GM18517 (cell line): ENCODE measurements around the gene EFL1.
"Not testable (repeated sequence)": the region's sequence is repeated elsewhere in the genome, so short reads cannot be mapped to it uniquely, and the experiment has no call there.

Experiments
- ATAC-seq: cut with Tn5 transposase; IDR thresholded peaks from one replicate; pipeline ENCODE4 v1.9.1; 2021; ENCODE audit warnings: mild to moderate bottlenecking, moderate library complexity; ENCODE audit not compliant: unreplicated experiment

EFL1 gene

DNA sequence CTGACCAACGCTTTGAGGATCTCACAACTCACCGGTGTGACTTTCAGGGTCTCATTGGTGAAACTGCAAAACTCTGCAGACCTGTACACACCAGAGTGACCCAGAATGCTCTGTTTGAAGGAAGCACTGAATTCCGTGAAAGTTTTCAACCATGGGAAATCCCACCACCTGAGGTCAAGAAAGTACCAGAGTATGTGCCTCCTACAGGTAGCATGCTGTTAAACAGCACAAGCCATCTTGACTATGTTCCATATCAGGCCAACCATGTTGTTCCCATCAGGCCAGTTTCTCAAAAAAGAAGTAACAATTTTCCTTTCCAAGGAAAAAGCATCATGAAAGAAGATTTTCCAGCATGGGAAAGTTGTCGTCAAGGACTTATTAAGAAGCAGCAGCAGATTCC, 19.9 kb upstream of the EFL1 start:
- not testable (repeated sequence) for ATAC-seq

DNA sequence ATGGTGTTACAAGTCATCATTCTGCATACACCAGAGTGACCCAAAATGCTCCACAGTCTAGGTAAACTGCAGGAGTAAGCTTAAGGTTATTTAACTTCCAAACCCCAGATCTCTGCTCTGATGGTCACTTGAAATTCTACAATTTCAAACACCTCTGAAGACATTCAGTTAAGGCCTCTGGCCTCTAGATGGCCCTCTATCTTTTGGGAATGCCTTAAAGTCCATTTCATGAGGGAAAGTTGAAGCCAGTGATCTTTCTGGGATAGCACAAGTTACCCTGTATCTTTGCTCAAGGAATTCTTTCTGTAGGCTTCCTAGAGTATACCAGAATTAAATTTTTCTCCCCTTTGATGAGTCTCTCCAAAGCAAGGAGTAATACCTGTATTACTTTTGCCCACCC, 18.7 kb upstream of the EFL1 start:
- ATAC-seq = not testable (repeated sequence)

DNA sequence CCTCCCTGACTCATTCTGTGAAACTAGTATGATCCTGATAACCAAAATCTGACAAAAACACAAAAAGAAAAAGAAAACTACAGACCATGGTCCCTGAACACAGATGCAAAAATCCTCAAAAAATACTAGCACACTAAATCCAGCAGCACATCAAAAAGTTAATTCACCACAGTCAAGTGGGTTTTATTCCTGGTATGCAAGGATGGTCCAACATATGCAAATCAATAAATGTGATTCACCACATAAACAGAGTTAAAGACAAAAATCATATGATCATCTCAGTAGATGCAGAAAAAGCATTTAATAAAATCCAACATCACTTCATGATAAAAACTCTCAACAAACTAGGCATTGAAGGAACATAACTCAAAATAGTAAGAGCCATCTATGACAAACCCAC, 12.9 kb upstream of the EFL1 start:
- no peak for ATAC-seq

GRCh38 chr15:82272154-82272553, 9.6 kb upstream of the EFL1 start:
- ATAC-seq = no peak

- not testable (repeated sequence) for ATAC-seq
These were observed 5.9 kb upstream of the EFL1 start for GRCh38 chr15:82268454-82268853.

GRCh38 chr15:82267137-82267536, 4.6 kb upstream of the EFL1 start:
- ATAC-seq = not testable (repeated sequence)

DNA sequence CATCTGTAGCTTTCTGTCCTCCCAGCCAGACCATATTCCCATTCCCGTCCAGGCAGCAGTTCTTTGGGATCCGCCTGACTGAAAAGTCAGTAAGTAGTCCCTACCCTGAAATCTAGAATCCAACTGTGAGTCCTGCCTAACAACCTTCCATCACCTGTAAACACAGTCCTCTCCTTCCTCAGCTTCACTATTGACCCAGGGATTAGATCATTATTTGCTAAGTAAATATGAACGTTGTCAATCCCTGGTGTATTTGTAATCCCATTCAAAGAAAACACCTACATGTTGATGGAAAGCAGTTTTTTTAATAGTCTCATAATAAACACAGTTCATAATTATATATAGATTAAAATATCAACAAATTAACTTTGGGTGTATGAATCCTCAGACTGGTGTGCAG, 816 bp upstream of the EFL1 start:
- no peak for ATAC-seq

GRCh38 chr15:82261566-82262421, 740 bp downstream of the EFL1 start:
- peak; percentile 27 for ATAC-seq

GRCh38 chr15:82248261-82248660, 14.3 kb downstream of the EFL1 start:
- ATAC-seq = not testable (repeated sequence)

DNA sequence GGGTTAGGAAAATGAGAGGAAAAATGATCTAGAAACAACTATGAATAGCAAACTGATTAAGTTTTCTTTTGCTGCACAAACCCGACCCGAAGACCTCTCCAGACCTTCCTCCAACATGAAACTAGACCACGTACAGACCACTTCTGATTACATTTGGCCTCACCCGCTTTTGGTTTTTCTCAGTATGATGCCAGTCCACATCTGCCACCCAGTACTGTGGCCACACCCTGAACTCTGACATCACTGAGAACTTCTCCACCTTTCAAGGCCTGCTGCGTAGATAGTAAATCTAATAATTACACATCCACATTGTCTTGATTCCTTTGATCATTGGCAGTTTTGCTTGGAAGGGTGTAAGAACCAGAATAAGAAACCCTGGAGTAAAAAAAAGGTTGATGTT, 16.6 kb downstream of the EFL1 start:
- not testable (repeated sequence) for ATAC-seq

DNA sequence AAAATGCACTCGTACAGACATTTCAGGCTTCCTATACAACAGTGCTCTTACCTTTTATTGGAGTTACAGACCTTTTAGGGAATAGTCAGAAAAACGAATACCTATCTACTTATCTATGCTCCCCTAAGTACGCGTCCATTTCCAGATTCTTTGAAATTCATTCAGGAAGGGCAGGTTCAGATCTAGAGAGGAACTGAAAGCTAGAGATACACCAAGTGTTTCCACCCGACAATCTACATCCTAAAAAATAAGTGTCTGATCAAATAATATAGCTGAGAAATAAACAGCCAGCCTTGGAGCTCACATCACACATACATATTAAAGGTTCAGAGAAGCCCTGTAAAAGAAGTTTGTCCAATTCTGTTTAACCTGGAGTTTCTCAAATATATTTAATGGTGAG, 18.9 kb downstream of the EFL1 start:
- ATAC-seq = not testable (repeated sequence)

- not testable (repeated sequence) for ATAC-seq
These were observed 20.6 kb downstream of the EFL1 start for GRCh38 chr15:82241836-82242499.

- ATAC-seq = no peak
These were observed 22.7 kb downstream of the EFL1 start for GRCh38 chr15:82239685-82240391.

DNA sequence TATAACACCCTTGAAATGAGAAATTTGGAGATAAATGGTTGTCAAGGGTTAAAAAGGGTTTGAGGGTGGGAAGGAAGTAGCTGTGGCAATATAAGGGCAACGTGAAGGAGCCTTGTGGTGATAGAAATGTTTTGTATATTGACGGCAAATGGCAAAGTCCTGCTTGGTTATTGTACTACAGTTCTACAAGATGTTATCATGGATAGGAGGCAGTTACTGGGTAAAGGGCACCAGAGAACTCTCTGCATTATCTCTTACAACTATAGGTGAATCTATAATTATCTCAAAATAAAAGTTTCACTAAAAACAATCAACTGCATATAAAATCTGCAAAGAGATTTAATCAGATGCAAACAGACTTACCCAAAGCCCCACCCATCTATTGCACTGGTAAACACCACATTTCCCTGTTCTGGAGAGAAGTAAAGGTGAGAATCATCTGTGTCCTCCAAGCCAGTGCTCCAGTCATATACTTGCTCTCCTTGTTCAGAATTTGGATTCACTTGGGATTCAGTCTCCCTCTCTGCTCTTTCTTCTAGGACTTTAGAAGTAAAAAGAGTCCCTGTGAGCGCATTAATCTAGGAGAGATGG, 24.5 kb downstream of the EFL1 start:
- ATAC-seq = not testable (repeated sequence)

- no peak for ATAC-seq
These were observed 30.7 kb downstream of the EFL1 start for GRCh38 chr15:82231842-82232241.

- ATAC-seq = no peak
These were observed 31.3 kb downstream of the EFL1 start for GRCh38 chr15:82231233-82231632.

DNA sequence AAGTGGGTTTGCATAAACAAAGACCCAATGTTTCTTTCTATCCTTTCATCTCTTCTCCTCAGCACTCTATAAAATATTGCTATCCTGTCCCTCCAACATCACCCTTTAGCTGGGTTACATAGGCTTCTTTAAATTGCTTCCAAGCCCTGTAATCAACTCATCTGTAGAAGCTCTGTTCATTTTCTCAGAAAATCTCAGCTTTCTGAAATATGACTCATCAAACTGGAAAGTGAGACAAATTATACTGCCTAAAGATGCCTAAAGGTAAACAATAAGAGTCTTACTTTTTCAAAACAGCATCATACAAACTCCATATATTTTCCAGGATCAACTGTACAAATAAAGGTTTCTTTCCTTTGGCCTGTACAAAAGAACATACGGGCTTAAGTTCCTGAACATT, 33.8 kb downstream of the EFL1 start:
- ATAC-seq = no peak

- not testable (repeated sequence) for ATAC-seq
These were observed 41.0 kb downstream of the EFL1 start for GRCh38 chr15:82221535-82221934.

DNA sequence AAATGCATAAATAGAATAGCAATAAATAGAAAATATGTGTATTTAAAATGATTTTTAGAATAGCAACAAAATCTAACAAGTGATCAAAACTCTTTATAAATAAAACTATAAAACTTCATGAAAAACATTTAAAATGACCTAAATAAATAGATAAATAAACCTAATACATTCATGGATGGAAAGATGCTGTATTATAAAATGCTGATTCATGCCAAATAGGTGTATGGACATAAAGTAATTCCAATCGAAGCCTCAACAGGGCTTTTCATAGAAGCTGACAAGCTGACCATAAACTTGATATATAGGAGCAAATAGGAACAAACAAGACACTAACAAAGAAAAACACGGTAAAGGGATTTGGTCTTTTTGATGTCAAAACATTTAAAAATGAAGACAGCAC, 46.4 kb downstream of the EFL1 start:
- not testable (repeated sequence) for ATAC-seq

GRCh38 chr15:82212201-82212600, 50.3 kb downstream of the EFL1 start:
- not testable (repeated sequence) for ATAC-seq

GRCh38 chr15:82210066-82210597, 52.4 kb downstream of the EFL1 start:
- ATAC-seq = not testable (repeated sequence)
